HFFc6 (cell line): ENCODE results near the gene VGLL3. TPM values are rescaled to one million over a fixed set of nuclear protein-coding genes. Genes with fewer than 3 reads are reported as not detected.

Source experiments
- DNase-seq: peaks from one replicate; pipeline ENCODE4 v3.0.0-alpha.2; 2018
- H3K27ac Mint-ChIP-seq: 2 replicates; pipeline ENCODE4 v1.8.0; 2020; ENCODE audit warnings: mild to moderate bottlenecking, mixed read lengths
- H3K27me3 Mint-ChIP-seq: 2 replicates; pipeline ENCODE4 v1.8.0; 2021; ENCODE audit warnings: mild to moderate bottlenecking, moderate library complexity, mixed read lengths; ENCODE audit not compliant: insufficient read depth
- H3K36me3 Mint-ChIP-seq: 2 replicates; pipeline ENCODE4 v1.8.0; 2021; ENCODE audit warnings: low read depth, mixed read lengths
- H3K4me1 Mint-ChIP-seq: 2 replicates; pipeline ENCODE4 v1.8.0; 2020; ENCODE audit warnings: low read depth, mixed read lengths
- H3K4me3 Mint-ChIP-seq: 2 replicates; pipeline ENCODE4 v1.8.0; 2020; ENCODE audit warnings: mild to moderate bottlenecking, moderate library complexity, mixed read lengths
- H3K9me3 Mint-ChIP-seq: 2 replicates; pipeline ENCODE4 v1.8.0; 2020; ENCODE audit warnings: mild to moderate bottlenecking, mixed read lengths
- total RNA-seq, 6 experiments: library from RNA; stranded (reverse); fragmentation: NEBNext Ultra II Directional; extraction: Animal tissue kit (Norgen Biotek cat#: 25700); gene quantifications; 2 replicates in 1 of 6; 3 replicates in 5 of 6; pipeline ENCODE4 v1.2.3, GENCODE V29; 2021
- TF ChIP-seq, protein P1 (sequence below): fragments of 200-600 bp; sonication (generic); IDR thresholded peaks from 2 replicates; pipeline ENCODE4 v1.5.0; 2021; ENCODE audit warnings: antibody characterized with exemption, mild to moderate bottlenecking

The VGLL3 gene
- total RNA-seq, 6 experiments from 2014 or later, result 117 to 193 (median 151) TPM

DNA sequence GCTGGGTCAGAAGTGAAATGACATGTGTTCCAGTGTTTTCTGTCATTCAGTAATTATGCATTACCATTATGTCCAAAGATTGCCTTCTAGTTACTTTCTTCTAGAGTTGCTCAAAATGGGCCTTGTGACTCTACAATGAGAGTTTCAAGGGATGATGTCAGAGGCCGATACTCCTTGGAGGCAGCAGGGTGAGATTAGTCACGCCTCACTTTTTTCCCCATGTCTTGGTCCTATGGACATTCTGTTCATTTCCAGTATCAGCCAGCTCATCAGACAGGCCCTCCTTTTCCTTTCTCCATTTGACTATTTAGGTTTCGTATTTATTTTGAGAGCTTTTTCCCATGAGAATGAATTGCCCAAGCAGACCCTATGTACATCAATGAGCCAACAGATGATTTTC lies 17.5 kb downstream of the VGLL3 start:
- TF ChIP-seq, protein P1, sequence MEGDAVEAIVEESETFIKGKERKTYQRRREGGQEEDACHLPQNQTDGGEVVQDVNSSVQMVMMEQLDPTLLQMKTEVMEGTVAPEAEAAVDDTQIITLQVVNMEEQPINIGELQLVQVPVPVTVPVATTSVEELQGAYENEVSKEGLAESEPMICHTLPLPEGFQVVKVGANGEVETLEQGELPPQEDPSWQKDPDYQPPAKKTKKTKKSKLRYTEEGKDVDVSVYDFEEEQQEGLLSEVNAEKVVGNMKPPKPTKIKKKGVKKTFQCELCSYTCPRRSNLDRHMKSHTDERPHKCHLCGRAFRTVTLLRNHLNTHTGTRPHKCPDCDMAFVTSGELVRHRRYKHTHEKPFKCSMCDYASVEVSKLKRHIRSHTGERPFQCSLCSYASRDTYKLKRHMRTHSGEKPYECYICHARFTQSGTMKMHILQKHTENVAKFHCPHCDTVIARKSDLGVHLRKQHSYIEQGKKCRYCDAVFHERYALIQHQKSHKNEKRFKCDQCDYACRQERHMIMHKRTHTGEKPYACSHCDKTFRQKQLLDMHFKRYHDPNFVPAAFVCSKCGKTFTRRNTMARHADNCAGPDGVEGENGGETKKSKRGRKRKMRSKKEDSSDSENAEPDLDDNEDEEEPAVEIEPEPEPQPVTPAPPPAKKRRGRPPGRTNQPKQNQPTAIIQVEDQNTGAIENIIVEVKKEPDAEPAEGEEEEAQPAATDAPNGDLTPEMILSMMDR, result no peak
- Mint-ChIP-seq H3K9me3 (no peaks in the 10 kb centered on the region), H3K4me3 (peak overlapping the region; percentile 25), H3K4me1 (peaks cover 81% of the 10 kb centered on the region), H3K36me3 (peaks cover 55% of the 10 kb centered on the region), H3K27ac (peak overlapping the region; percentile 65), H3K27me3 (no peaks in the 10 kb centered on the region; the same call in 1 of the 2 replicates)
- peak; percentile 86 for DNase-seq

DNA sequence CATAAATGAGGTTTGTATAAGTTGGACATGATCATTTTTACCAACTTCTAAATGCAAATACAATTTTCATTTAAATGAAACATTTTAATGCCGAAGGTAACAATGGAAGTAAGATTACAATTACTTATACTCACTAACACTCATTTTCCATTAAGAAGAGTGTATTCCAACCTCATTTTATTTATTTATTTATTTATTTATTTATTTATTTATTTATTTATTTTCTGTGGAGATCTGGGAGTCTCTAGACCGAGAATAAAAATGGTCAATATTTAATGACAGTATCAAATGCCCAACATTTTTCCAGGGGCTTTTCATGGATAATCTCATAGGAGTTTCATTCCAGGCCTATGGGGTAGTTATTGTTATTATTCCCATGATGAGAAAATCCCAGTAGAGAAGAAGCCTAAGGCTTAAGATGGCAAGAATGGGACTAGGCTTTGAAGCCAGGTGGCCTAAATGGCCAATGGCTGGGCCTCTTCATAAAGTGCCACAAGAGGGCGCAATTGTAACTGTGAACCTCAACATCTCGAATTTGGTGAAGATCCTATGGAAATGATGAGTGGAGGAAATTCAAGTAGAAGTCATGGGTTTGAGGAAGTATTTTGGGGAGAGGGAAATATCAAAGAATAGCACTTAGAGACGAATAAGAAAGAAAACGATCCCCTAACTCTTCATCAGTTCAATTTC lies 21.3 kb downstream of the VGLL3 start:
- DNase-seq, result peak; percentile 57
- Mint-ChIP-seq H3K4me1 (peaks cover 74% of the 10 kb centered on the region), H3K9me3 (no peaks in the 10 kb centered on the region), H3K27me3 (no peaks in the 10 kb centered on the region; the same call in 1 of the 2 replicates), H3K4me3 (no peak overlapping the region), H3K27ac (peak overlapping the region; percentile 17; the same call in 1 of the 2 replicates), H3K36me3 (peaks cover 54% of the 10 kb centered on the region)
- TF ChIP-seq, protein P1, result peak; percentile 94

DNA sequence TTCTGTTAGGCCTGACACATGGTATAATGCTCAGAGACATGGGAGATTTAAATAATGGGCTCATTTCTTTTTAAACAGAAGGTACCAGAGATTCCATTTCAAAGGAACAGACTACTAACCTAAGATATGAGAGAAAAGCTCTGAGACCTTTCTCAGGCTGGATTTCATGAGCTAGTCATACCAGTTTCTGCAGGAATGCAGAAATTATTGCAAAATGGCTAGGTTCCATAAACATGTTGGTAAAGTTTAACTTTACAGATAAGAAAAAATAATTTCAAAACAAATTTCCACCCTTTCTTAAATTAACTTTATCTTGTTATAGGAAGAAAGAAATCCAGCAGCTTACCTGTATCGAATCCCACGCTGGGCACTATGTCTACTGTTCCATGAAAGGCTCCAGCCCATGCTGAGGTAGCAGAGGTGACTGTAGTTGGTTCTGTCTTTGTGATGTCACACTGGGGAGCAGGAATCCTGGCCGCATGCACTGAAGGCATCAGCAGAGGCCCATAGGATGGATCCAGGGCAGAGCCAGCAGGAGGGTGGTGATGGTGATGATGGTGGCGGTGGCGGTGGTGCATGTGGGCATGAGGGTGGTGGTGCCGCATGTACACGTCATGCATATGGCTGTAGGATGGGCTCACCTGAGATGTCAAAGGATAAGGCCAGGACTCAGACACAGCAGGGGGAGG lies 22.6 kb downstream of the VGLL3 start:
- no peak for DNase-seq
- Mint-ChIP-seq H3K4me1 (peaks cover 71% of the 10 kb centered on the region), H3K4me3 (no peak overlapping the region), H3K36me3 (peaks cover 63% of the 10 kb centered on the region), H3K27me3 (no peaks in the 10 kb centered on the region; the same call in 1 of the 2 replicates), H3K9me3 (no peaks in the 10 kb centered on the region), H3K27ac (no peak overlapping the region)
- TF ChIP-seq, protein P1, result no peak

DNA sequence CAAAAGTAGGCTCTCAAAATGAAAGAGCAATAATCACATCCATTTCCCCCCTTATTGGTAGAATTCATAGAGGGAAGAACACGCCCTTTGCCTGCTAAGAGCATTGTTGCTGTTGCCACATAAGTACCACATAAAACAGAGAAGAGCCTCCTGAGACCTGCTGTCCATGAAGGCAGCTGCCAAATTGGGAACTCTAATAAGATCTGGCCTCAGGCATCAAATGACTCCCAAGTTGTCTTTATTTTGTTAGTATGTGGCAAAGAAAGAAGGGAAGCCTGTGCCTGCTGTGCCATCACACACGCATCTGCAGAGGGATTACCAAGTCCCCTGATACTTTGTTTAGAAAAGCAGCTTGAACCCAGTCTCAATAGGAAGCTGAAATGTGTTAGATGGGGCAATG lies 23.9 kb downstream of the VGLL3 start:
- TF ChIP-seq, protein P1, result no peak
- Mint-ChIP-seq H3K4me3 (no peak overlapping the region), H3K36me3 (peaks cover 64% of the 10 kb centered on the region), H3K9me3 (no peaks in the 10 kb centered on the region), H3K27me3 (no peaks in the 10 kb centered on the region; the same call in 1 of the 2 replicates), H3K4me1 (peaks cover 71% of the 10 kb centered on the region), H3K27ac (peak overlapping the region; percentile 46)
- DNase-seq, result no peak

DNA sequence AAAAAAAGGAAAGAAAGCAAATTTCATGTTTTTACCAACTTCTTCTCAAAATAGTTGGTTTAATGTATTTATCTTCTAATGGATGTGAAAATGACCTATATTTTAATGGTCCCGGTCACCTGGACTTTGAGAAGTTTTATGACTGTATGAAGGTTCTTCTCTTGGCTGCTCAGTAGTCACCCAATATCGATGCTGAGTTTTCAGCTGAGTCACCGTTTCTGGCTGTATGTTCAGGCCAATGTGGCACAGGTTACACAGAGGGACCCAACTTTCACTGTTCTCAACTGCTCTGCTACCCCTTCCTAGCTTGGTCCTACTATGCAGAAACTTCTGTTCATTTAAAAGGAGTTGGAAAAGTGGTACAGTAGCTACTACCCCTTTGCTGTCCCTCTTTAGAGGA lies 25.8 kb downstream of the VGLL3 start:
- TF ChIP-seq, protein P1, result no peak
- Mint-ChIP-seq H3K36me3 (peaks cover 53% of the 10 kb centered on the region), H3K4me3 (no peak overlapping the region), H3K4me1 (peaks cover 76% of the 10 kb centered on the region), H3K27me3 (no peaks in the 10 kb centered on the region), H3K27ac (peak overlapping the region; percentile 64), H3K9me3 (no peaks in the 10 kb centered on the region)
- DNase-seq, result no peak
